Common myeloid progenitor, CD34-positive (primary cell): ENCODE data around the gene KYAT1.
"Not testable (repeated sequence)": the region's sequence is repeated elsewhere in the genome, so short reads cannot be mapped to it uniquely, and the experiment has no call there.

Experiments
- CTCF ChIA-PET: fragments of 350-600 bp; sonication (Branson Sonifier 250); formaldehyde crosslinking; loops from one replicate; lab custom pipeline; 2021; ENCODE audit warnings: antibody characterized with exemption; lab: Charles Lee
- POLR2A ChIA-PET: fragments of 350-600 bp; sonication (Branson Sonifier 250); formaldehyde crosslinking; loops from one replicate; lab custom pipeline; 2021; ENCODE audit warnings: antibody characterized with exemption; lab: Charles Lee
- DNase-seq, 3 donors: peaks; one replicate each; pipeline versions ENCODE4 v3.0.0 to v3.0.0-alpha.2; 2013
- H3K27ac ChIP-seq, 2 experiments: 1 replicate in 1 of 2; 2 replicates in 1 of 2; pipeline ENCODE4 v1.7.0; 2013; ENCODE audit warnings: inconsistent platforms in 2 of 2, low read length in 2 of 2, mild to moderate bottlenecking in 2 of 2, low read depth in 1 of 2, moderate library complexity in 1 of 2; ENCODE audit not compliant: severe bottlenecking in 2 of 2, insufficient read depth in 1 of 2, poor library complexity in 1 of 2
- H3K27me3 ChIP-seq, 5 experiments: replicated peaks in 2 of 5; 1 replicate in 3 of 5; 2 replicates in 2 of 5; pipeline versions ENCODE4 v1.6.1 to v1.7.0; 2013; ENCODE audit warnings: low read length in 4 of 5, mild to moderate bottlenecking in 2 of 5, moderate library complexity in 2 of 5, inconsistent platforms in 1 of 5; ENCODE audit not compliant: insufficient read depth in 5 of 5, control insufficient read depth in 4 of 5
- H3K36me3 ChIP-seq, 4 experiments: 1 replicate in 2 of 4; 2 replicates in 2 of 4; pipeline versions ENCODE4 v1.6.1 to v1.7.0; 2013; ENCODE audit warnings: low read length in 3 of 4, control low read depth in 1 of 4, mild to moderate bottlenecking in 1 of 4; ENCODE audit not compliant: control insufficient read depth in 4 of 4, insufficient read depth in 4 of 4
- H3K4me1 ChIP-seq, 4 experiments: 1 replicate in 3 of 4; 2 replicates in 1 of 4; pipeline versions ENCODE4 v1.6.1 to v1.7.1; 2013; ENCODE audit warnings: low read length in 3 of 4, mild to moderate bottlenecking in 3 of 4, control low read depth in 1 of 4, inconsistent platforms in 1 of 4, moderate library complexity in 1 of 4; ENCODE audit not compliant: control insufficient read depth in 4 of 4, insufficient read depth in 4 of 4; ENCODE audit errors: control extremely low read depth in 1 of 4
- H3K4me3 ChIP-seq, 7 experiments: 1 replicate in 4 of 7; 2 replicates in 3 of 7; pipeline versions ENCODE4 v1.5.1 to v1.7.0; 2013; ENCODE audit warnings: mild to moderate bottlenecking in 7 of 7, low read length in 6 of 7, moderate library complexity in 6 of 7, inconsistent platforms in 2 of 7, low read depth in 2 of 7, control low read depth in 1 of 7; ENCODE audit not compliant: insufficient read depth in 4 of 7, control insufficient read depth in 1 of 7; ENCODE audit errors: extremely low read depth in 1 of 7
- H3K9me3 ChIP-seq, 5 experiments: 1 replicate in 4 of 5; 2 replicates in 1 of 5; pipeline versions ENCODE4 v1.6.1 to v1.7.1; 2013; ENCODE audit warnings: low read length in 4 of 5, mild to moderate bottlenecking in 2 of 5, inconsistent platforms in 1 of 5, low read depth in 1 of 5, moderate library complexity in 1 of 5; ENCODE audit not compliant: control insufficient read depth in 4 of 5, insufficient read depth in 2 of 5; ENCODE audit errors: control extremely low read depth in 1 of 5
- WGBS: methylation state at CpG from one replicate; pipeline ENCODE4 v1.1.5; 2013; ENCODE audit not compliant: insufficient coverage; 5-methylcytosine and 5-hydroxymethylcytosine counted together

The KYAT1 gene

GRCh38 chr9:128858476-128858875 is 23.3 kb downstream of the KYAT1 start:
- not testable (repeated sequence) for DNase-seq, H3K4me1 ChIP-seq, H3K4me3 ChIP-seq, H3K9me3 ChIP-seq, H3K27me3 ChIP-seq, H3K27ac ChIP-seq, H3K36me3 ChIP-seq
- 100% methylated on average over 7 of the region's 7 CpGs for WGBS
- ChIA-PET CTCF (interaction anchor here (0.6 to 12.5 kb wide), 2 partner anchors 69 to 97 kb away, joined by 3 to 107 read pairs; no protein-coding TSS in a partner anchor), POLR2A (interaction anchor here (0.7 kb wide), 1 partner anchor 224 kb away, joined by 3 read pairs; no protein-coding TSS in a partner anchor)

GRCh38 chr9:128854454-128854853 is 27.3 kb downstream of the KYAT1 start:
- 95% methylated on average over 4 of the region's 6 CpGs for WGBS
- CTCF ChIA-PET, result interaction anchor here (1.1 to 1.8 kb wide), 2 partner anchors 10 to 69 kb away, joined by 3 to 4 read pairs; no protein-coding TSS in a partner anchor
- POLR2A ChIA-PET, result interaction anchor here (0.6 kb wide), 1 partner anchor 206 kb away, joined by 6 read pairs; no protein-coding TSS in a partner anchor
- not testable (repeated sequence) for H3K4me1 ChIP-seq, DNase-seq, H3K27ac ChIP-seq, H3K9me3 ChIP-seq, H3K36me3 ChIP-seq, H3K4me3 ChIP-seq, H3K27me3 ChIP-seq

- H3K9me3 ChIP-seq, H3K27me3 ChIP-seq, POLR2A ChIA-PET, DNase-seq, H3K4me1 ChIP-seq, H3K4me3 ChIP-seq, H3K27ac ChIP-seq, H3K36me3 ChIP-seq: not testable (repeated sequence)
- no CpG with 5 or more reads among the region's 2 CpGs for WGBS
- CTCF ChIA-PET, result interaction anchor here (1.0 to 2.1 kb wide), 6 partner anchors 9 to 140 kb away, joined by 3 to 11 read pairs (median 4); no protein-coding TSS in a partner anchor
Observed at GRCh38 chr9:128852646-128853045, 29.1 kb downstream of the KYAT1 start.

- DNase-seq, result peak; percentile 46 to 66 (median 64)
- 85% methylated on average over 6 of the region's 10 CpGs for WGBS
- H3K4me1 ChIP-seq, POLR2A ChIA-PET, H3K4me3 ChIP-seq, H3K36me3 ChIP-seq, H3K9me3 ChIP-seq, H3K27me3 ChIP-seq, H3K27ac ChIP-seq: not testable (repeated sequence)
- CTCF ChIA-PET, result interaction anchor here (1.0 to 2.1 kb wide), 5 partner anchors 10 to 141 kb away, joined by 3 to 11 read pairs (median 4); no protein-coding TSS in a partner anchor
Observed at GRCh38 chr9:128851779-128852600, 29.8 kb downstream of the KYAT1 start.

- H3K27ac ChIP-seq, H3K27me3 ChIP-seq, DNase-seq, H3K9me3 ChIP-seq, H3K4me3 ChIP-seq, POLR2A ChIA-PET, H3K4me1 ChIP-seq, H3K36me3 ChIP-seq: not testable (repeated sequence)
- CTCF ChIA-PET, result interaction anchor here (1.6 to 2.1 kb wide), 4 partner anchors 11 to 142 kb away, joined by 3 to 11 read pairs (median 4); no protein-coding TSS in a partner anchor
- 83% methylated on average over 2 of the region's 10 CpGs for WGBS
Observed at GRCh38 chr9:128851024-128851423, 30.7 kb downstream of the KYAT1 start.

GRCh38 chr9:128847803-128848202 is 33.9 kb downstream of the KYAT1 start:
- peaks cover 0 to 6% (median 0%) of the 10 kb centered on the region in 4 experiments for H3K36me3 ChIP-seq
- no peaks in the 10 kb centered on the region for H3K27me3 ChIP-seq
- no peak overlapping the region for H3K27ac ChIP-seq
- POLR2A ChIA-PET, result no interaction called here
- CTCF ChIA-PET, result interaction anchor here (1.2 to 1.6 kb wide), 2 partner anchors 16 to 81 kb away, joined by 3 to 4 read pairs; no protein-coding TSS in a partner anchor
- H3K4me1 ChIP-seq, result no peaks in the 10 kb centered on the region
- no peak overlapping the region for H3K4me3 ChIP-seq
- no peak for DNase-seq
- 86% methylated on average over 1 of the region's 1 CpG for WGBS
- H3K9me3 ChIP-seq, result peaks cover 0 to 9% (median 0%) of the 10 kb centered on the region in 5 experiments

- DNase-seq, result no peak
- CTCF ChIA-PET, result interaction anchor here (0.7 to 1.6 kb wide), 5 partner anchors 13 to 82 kb away, joined by 3 to 4 read pairs (median 4); no protein-coding TSS in a partner anchor
- POLR2A ChIA-PET, result no interaction called here
- Histone ChIP-seq H3K27ac (no peak overlapping the region), H3K9me3 (peaks cover 0 to 9% (median 0%) of the 10 kb centered on the region in 5 experiments), H3K4me1 (no peaks in the 10 kb centered on the region), H3K4me3 (no peak overlapping the region), H3K27me3 (no peaks in the 10 kb centered on the region), H3K36me3 (peaks cover 0 to 9% (median 6%) of the 10 kb centered on the region in 4 experiments)
- WGBS, result 100% methylated on average over 3 of the region's 3 CpGs
Observed at GRCh38 chr9:128846680-128847030, 35.1 kb downstream of the KYAT1 start.
